Gastroesophageal sphincter (tissue), 3 donors: ENCODE data around the gene IGFBP6.

Source experiments
- CTCF ChIP-seq, 4 experiments: fragments of 200-600 bp in 2 of 4; fragments of 450-650 bp in 2 of 4; sonication (generic) in 1 of 4; IDR thresholded peaks; one replicate each; pipeline ENCODE4 v1.5.1; 2017 to 2019; ENCODE audit warnings: antibody characterized with exemption in 4 of 4, mild to moderate bottlenecking in 2 of 4, moderate library complexity in 2 of 4
- POLR2A ChIP-seq, 2 donors: fragments of 450-650 bp; IDR thresholded peaks; one replicate each; pipeline ENCODE4 v1.6.1; 2017; ENCODE audit warnings: antibody characterized with exemption in 2 of 2, mild to moderate bottlenecking in 2 of 2, moderate library complexity in 1 of 2
- POLR2AphosphoS5 ChIP-seq: sonication (generic); formaldehyde crosslinking; IDR thresholded peaks from one replicate; pipeline ENCODE4 v1.6.1; 2017; ENCODE audit warnings: antibody characterized with exemption

GRCh38 chr12:53074999-53075370 is 22.5 kb upstream of the IGFBP6 start:
- no peak for TF ChIP-seq CTCF (IDR thresholded peaks at IDR 0.05)
- TF ChIP-seq POLR2AphosphoS5, result no peak
- TF ChIP-seq POLR2A (IDR thresholded peaks at IDR 0.05), result no peak
